CD4-positive, CD25-positive, alpha-beta regulatory T cell (primary cell): ENCODE data around the gene DENND2D. TPM values are rescaled to one million over a fixed set of nuclear protein-coding genes. Genes with fewer than 3 reads are reported as not detected.

ENCODE experiments used
- ATAC-seq, 2 donors: fragments of 150-1000 bp; cut with Tn5 transposase; one replicate each; pipeline ENCODE4 v1.10.0; 2021; ENCODE audit warnings: low read depth in 2 of 2, moderate number of reproducible peaks in 2 of 2, moderate library complexity in 1 of 2
- DNase-seq, 3 donors: peaks; one replicate each; pipeline versions ENCODE4 v3.0.0 to v3.0.0-alpha.2; 2012 to 2022; ENCODE audit warnings: mixed read lengths in 1 of 3
- H3K27ac ChIP-seq: one replicate; pipeline ENCODE4 v1.7.0; 2013; ENCODE audit warnings: mild to moderate bottlenecking, low read length; ENCODE audit not compliant: insufficient read depth, poor library complexity, severe bottlenecking
- H3K27me3 ChIP-seq: one replicate; pipeline ENCODE4 v1.7.0; 2013; ENCODE audit warnings: low read length; ENCODE audit not compliant: control insufficient read depth, insufficient read depth
- H3K36me3 ChIP-seq: one replicate; pipeline ENCODE4 v1.7.0; 2013; ENCODE audit warnings: mild to moderate bottlenecking, low read length, moderate library complexity; ENCODE audit not compliant: control insufficient read depth, insufficient read depth
- H3K4me1 ChIP-seq: 2 replicates; pipeline ENCODE4 v1.7.0; 2013; ENCODE audit warnings: mild to moderate bottlenecking, low read length; ENCODE audit not compliant: insufficient read depth, control insufficient read depth, poor library complexity, severe bottlenecking
- H3K4me3 ChIP-seq: one replicate; pipeline ENCODE4 v1.7.0; 2013; ENCODE audit warnings: low read depth, mild to moderate bottlenecking, low read length, moderate library complexity
- H3K9me3 ChIP-seq, 2 experiments: 1 replicate in 1 of 2; 2 replicates in 1 of 2; pipeline ENCODE4 v1.7.0; 2013; ENCODE audit warnings: low read length in 2 of 2, mild to moderate bottlenecking in 1 of 2, moderate library complexity in 1 of 2; ENCODE audit not compliant: control insufficient read depth in 2 of 2
- H3K27ac Mint-ChIP-seq, 3 donors: one replicate each; pipeline ENCODE4 v1.8.0; 2020 to 2022; ENCODE audit warnings: mild to moderate bottlenecking in 3 of 3, mixed read lengths in 3 of 3, moderate library complexity in 2 of 3
- H3K27me3 Mint-ChIP-seq: one replicate; pipeline ENCODE4 v1.8.0; 2022; ENCODE audit warnings: mild to moderate bottlenecking, mixed read lengths
- H3K36me3 Mint-ChIP-seq: one replicate; pipeline ENCODE4 v1.8.0; 2020; ENCODE audit warnings: mixed read lengths
- H3K4me1 Mint-ChIP-seq, 4 donors: one replicate each; pipeline ENCODE4 v1.8.0; 2020 to 2022; ENCODE audit warnings: mixed read lengths in 4 of 4, mild to moderate bottlenecking in 1 of 4
- H3K4me3 Mint-ChIP-seq, 4 donors: one replicate each; pipeline ENCODE4 v1.8.0; 2020 to 2022; ENCODE audit warnings: mild to moderate bottlenecking in 4 of 4, mixed read lengths in 4 of 4, moderate library complexity in 3 of 4
- H3K9me3 Mint-ChIP-seq, 7 donors: one replicate each; pipeline ENCODE4 v1.8.0; 2020 to 2022; ENCODE audit warnings: mixed read lengths in 7 of 7, mild to moderate bottlenecking in 3 of 7, moderate library complexity in 2 of 7
- polyA plus RNA-seq, 4 donors: library from polyadenylated mRNA; unstranded; fragments of 300-500 nt; fragmentation: Illumina TruSeq; gene quantifications; one replicate each; pipeline ENCODE4 v1.2.3, GENCODE V29; 2021
- total RNA-seq: library from RNA; stranded (reverse); gene quantifications from one replicate; pipeline ENCODE4 v1.2.3, GENCODE V29; 2022

The DENND2D gene
- total and polyA plus RNA-seq, 5 donors from 2014 or later = 83.8 to 196 (median 106) TPM

DNA sequence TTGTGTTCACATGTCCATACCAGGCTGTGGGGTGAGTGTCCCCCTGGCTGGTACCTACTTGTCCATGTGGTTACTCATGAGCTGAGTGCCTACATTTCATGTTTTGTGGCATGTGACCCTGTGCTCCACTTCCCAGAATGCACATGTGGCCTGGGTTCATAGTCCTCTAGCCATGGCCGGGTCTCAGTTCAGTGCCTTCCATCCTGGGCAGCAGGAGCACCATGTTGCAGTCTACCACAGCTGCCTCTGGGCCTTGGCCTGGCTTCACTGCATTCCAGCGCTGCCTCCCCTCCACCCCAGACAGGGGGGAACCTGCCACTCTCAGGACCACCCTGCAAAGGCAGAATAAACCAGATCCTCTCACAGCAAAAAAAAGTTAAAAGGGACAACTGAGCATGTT is 54.9 kb downstream of the DENND2D start:
- DNase-seq (no peak), ATAC-seq (no peak)
- Histone ChIP-seq H3K4me3 (no peak overlapping the region), H3K4me1 (peaks cover 41% of the 10 kb centered on the region), H3K36me3 (peaks cover 30% of the 10 kb centered on the region), H3K27ac (no peak overlapping the region), H3K9me3 (no peaks in the 10 kb centered on the region), H3K27me3 (no peaks in the 10 kb centered on the region)
- Mint-ChIP-seq H3K27me3 (no peaks in the 10 kb centered on the region), H3K36me3 (peaks cover 28% of the 10 kb centered on the region), H3K27ac (peak overlapping the region in 1 of 3 donors; percentile 25), H3K4me3 (no peak overlapping the region), H3K4me1 (peaks cover 41 to 82% (median 65%) of the 10 kb centered on the region in 4 donors), H3K9me3 (peaks cover 0 to 1% (median 0%) of the 10 kb centered on the region in 7 donors)

DNA sequence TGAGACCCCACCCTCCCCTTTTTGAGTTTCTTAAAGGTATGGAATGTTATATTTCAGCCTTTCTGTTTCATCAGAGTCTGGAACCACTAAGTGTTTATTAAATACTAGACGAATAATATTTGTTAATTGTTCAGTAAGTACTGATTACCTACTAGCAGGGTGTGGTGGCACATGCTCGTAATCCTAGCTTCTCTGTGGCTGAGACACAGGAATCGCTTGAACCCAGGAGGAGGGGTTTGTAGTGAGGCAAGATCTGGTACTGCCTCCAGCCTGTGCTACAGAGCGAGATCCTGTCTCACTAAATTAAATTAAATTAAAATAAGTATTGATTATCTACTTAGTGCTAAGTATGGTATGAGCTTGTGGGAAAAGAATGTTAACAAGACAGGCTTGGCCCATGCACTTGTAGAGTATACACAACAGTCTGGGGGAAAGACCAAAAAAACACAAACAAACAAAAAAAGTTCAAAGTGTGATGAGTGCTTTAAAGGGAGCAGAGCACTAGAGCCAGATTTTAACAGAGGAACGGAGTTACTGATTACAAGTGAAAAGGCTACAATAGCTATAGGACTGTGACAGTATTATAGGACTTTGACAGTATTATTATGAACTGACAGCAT is 58.0 kb downstream of the DENND2D start:
- peak overlapping the region in 2 of 4 donors; percentile 37 to 48 for H3K4me3 Mint-ChIP-seq
- ATAC-seq = no peak
- H3K27me3 Mint-ChIP-seq = no peaks in the 10 kb centered on the region
- H3K4me1 ChIP-seq = peaks cover 40% of the 10 kb centered on the region
- H3K36me3 Mint-ChIP-seq = peaks cover 14% of the 10 kb centered on the region
- H3K4me3 ChIP-seq = peak overlapping the region; percentile 89
- H3K27ac Mint-ChIP-seq = no peak overlapping the region
- no peak overlapping the region for H3K27ac ChIP-seq
- H3K9me3 ChIP-seq = no peaks in the 10 kb centered on the region
- no peaks in the 10 kb centered on the region for H3K27me3 ChIP-seq
- H3K9me3 Mint-ChIP-seq = no peaks in the 10 kb centered on the region
- no peak for DNase-seq
- H3K36me3 ChIP-seq = peaks cover 3% of the 10 kb centered on the region
- H3K4me1 Mint-ChIP-seq = peaks cover 40 to 77% (median 60%) of the 10 kb centered on the region in 4 donors

DNA sequence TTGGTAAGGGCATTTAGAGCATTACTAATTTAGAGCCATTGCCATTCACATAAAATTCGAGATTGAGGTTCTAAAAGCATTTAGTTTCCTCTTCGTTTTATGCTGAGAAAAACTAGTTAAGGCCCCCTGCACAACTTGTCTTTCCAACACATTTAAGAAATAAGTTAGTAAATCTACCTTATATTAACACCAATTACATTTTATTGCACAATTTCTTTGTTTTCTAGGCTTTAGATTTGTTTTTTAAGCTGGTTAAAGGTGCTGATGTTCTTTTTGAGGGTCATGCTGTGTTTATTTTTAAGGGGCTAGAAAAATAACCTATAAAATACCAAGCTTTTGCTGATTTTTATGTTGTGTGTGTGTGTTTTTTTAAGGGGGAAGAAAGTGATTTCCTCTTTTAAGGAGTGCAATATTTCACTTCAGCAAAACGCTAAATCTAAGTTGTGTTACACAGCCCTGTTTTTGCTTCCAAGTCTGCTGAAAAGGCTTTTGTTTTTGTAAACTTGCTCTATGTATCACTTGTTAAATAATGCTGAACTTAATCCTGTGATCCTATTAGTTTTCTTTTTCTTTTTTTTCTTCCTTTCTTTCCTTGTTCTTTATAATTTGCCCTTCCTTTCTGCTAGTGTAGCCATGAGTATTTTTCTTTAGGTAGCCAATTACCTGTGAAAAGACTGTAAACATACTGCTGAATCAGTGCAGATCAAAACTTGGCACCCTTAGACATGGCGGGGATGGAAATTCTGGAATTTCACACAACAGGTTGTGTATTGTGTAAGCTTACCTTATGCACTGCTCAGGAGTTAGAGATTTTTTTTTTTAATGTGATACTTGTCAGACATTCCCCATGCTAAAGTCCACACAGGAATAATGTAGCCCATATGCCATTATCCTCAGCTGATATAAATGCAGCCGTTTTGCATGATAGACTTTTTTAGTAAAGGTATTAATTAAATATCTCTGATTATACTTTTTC is 58.9 kb downstream of the DENND2D start:
- H3K27ac ChIP-seq = no peak overlapping the region
- no peaks in the 10 kb centered on the region for H3K27me3 Mint-ChIP-seq
- H3K27ac Mint-ChIP-seq = peak overlapping the region in 2 of 3 donors; percentile 11 to 86
- H3K9me3 Mint-ChIP-seq = no peaks in the 10 kb centered on the region
- H3K9me3 ChIP-seq = no peaks in the 10 kb centered on the region
- peaks cover 14% of the 10 kb centered on the region for H3K36me3 Mint-ChIP-seq
- DNase-seq = no peak
- peaks cover 34 to 71% (median 56%) of the 10 kb centered on the region in 4 donors for H3K4me1 Mint-ChIP-seq
- H3K27me3 ChIP-seq = no peaks in the 10 kb centered on the region
- no peak for ATAC-seq
- H3K36me3 ChIP-seq = peaks cover 7% of the 10 kb centered on the region
- H3K4me1 ChIP-seq = peaks cover 40% of the 10 kb centered on the region
- peak overlapping the region; percentile 96 to 100 (median 100) for H3K4me3 Mint-ChIP-seq
- peak overlapping the region; percentile 89 for H3K4me3 ChIP-seq

DNA sequence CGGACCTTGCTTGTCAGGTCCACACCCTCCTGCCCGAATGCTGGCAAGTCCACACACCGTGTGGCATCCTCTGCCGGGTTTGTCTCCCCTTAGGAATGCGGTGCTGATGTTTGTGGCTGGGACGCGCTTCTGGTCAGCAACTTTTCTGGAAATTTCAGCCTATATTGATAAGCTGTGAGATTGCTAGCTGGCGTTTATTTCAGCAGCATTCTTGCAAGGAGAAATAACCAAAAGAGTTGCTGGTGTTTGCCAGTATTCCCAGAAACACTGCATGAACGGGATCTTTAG is 59.8 kb downstream of the DENND2D start:
- Mint-ChIP-seq H3K4me3 (peak overlapping the region; percentile 96 to 100 (median 100)), H3K9me3 (no peaks in the 10 kb centered on the region), H3K27me3 (no peaks in the 10 kb centered on the region), H3K27ac (peak overlapping the region in 2 of 3 donors; percentile 86 to 99), H3K4me1 (peaks cover 30 to 66% (median 50%) of the 10 kb centered on the region in 4 donors), H3K36me3 (peaks cover 8% of the 10 kb centered on the region)
- H3K36me3 ChIP-seq = peaks cover 7% of the 10 kb centered on the region
- H3K27ac ChIP-seq = peak overlapping the region; percentile 89
- DNase-seq = no peak
- H3K9me3 ChIP-seq = no peaks in the 10 kb centered on the region
- no peak for ATAC-seq
- peaks cover 36% of the 10 kb centered on the region for H3K4me1 ChIP-seq
- peak overlapping the region; percentile 89 for H3K4me3 ChIP-seq
- no peaks in the 10 kb centered on the region for H3K27me3 ChIP-seq

DNA sequence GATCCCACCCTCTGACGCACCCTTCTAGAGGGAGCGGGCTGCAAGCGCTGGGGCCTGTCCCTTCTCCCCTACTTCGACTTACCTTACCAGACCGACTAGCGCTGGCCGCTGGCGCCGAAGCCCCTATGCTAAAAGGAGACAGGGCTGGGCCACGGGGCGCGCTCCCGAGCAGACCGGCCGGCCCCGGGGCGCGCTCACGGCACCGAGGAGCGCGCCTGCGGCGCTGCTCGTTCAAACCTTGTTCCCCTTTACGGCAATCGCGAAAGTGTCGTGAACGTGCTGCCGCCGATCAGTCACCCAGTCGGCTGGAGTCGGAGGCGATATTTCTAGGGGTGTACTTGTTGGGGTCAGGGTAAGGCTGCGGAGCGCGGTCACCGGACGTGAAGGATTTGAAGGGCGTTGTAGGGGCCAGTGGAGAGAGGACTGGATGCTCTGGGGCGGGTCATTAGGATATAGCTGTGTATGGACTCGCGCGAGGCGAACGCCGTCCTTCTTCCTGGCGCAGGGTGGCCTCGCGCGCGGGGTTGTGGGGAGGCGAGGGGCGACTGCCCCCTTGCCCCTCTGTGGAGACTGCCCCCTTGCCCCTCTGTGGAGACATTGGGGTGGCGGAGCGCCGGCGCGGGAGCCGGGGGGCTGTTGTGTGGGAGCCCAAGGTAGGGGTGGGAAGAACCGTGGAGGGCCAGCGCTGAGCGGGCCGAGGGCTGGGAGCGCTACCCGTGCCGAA is 60.3 kb downstream of the DENND2D start, which contains the start of the genes CEPT1 and DRAM2:
Gene CEPT1, plus strand, starts transcription at position 268 of the 724 bp plus-strand sequence. CDS start 7,492 bp downstream, outside the sequence.
Gene DRAM2, minus strand, starts transcription at position 138 of the 724 bp plus-strand sequence. CDS start 8,539 bp downstream, outside the sequence.
- H3K27ac ChIP-seq = peak within 1 kb of the TSS; percentile 89

DNA sequence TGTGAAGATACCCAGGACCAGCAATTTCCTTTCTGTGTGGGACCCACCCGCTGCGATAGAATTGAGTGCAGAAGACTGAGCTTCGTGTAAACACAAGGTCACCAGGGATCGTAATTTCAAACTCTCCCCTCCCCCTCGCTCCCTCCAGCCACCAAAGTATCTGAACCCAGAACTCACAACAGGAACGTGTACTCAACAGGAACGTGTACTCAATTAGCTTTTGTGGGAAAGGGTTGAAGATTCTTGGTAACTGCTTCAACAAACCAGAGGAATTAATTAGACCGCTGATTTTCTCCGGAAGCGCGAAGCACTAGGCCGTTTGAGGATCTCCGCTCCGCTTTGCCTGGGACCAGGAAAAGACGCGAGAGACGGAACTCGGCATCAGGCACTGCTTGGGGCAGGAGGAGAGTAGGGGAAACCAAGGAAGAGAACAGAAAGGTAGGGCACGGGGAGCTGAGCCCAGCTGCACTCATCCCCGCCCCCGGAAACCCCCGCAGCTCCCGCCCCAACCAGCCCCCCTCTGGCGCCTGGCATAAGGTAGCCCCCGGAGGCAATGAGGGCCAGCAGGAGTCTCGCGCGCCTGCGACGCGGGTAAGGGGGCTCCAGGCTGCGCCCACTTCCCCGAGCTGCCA is 61.0 kb downstream of the DENND2D start:
- H3K27me3 ChIP-seq = no peaks in the 10 kb centered on the region
- H3K9me3 ChIP-seq = no peaks in the 10 kb centered on the region
- Mint-ChIP-seq H3K4me3 (peak overlapping the region; percentile 96 to 100 (median 100)), H3K4me1 (peaks cover 35 to 63% (median 51%) of the 10 kb centered on the region in 4 donors), H3K27ac (peak overlapping the region; percentile 86 to 99 (median 99)), H3K27me3 (no peaks in the 10 kb centered on the region), H3K36me3 (peaks cover 15% of the 10 kb centered on the region), H3K9me3 (no peaks in the 10 kb centered on the region)
- peak overlapping the region; percentile 89 for H3K27ac ChIP-seq
- DNase-seq (peak in 1 of 3 donors; percentile 69), ATAC-seq (peak; percentile 56 to 58)
- peaks cover 11% of the 10 kb centered on the region for H3K36me3 ChIP-seq
- H3K4me1 ChIP-seq = peaks cover 36% of the 10 kb centered on the region
- H3K4me3 ChIP-seq = peak overlapping the region; percentile 98

More for the DNA sequence above, 60.3 kb downstream of the DENND2D start, which contains the start of the genes CEPT1 and DRAM2:
- no peaks in the 10 kb centered on the region for H3K27me3 Mint-ChIP-seq
- Histone ChIP-seq H3K4me3 (peak within 1 kb of the TSS; percentile 98), H3K9me3 (no peaks in the 10 kb centered on the region), H3K4me1 (peaks cover 36% of the 10 kb centered on the region), H3K36me3 (peaks cover 10% of the 10 kb centered on the region), H3K27me3 (no peaks in the 10 kb centered on the region)
- peaks cover 13% of the 10 kb centered on the region for H3K36me3 Mint-ChIP-seq
- peak; percentile 80 to 82 for ATAC-seq
- H3K9me3 Mint-ChIP-seq = no peaks in the 10 kb centered on the region
- peak within 1 kb of the TSS; percentile 96 to 100 (median 100) for H3K4me3 Mint-ChIP-seq
- H3K4me1 Mint-ChIP-seq = peaks cover 34 to 65% (median 50%) of the 10 kb centered on the region in 4 donors
- peak within 1 kb of the TSS; percentile 86 to 99 (median 99) for H3K27ac Mint-ChIP-seq
- peak; percentile 85 to 95 (median 90) for DNase-seq
